Immature natural killer cell (primary cell): ENCODE measurements around the gene POLD3. TPM values are rescaled to one million over a fixed set of nuclear protein-coding genes. Genes with fewer than 3 reads are reported as not detected.

Experiments
- DNase-seq, 3 donors: peaks; one replicate each; pipeline ENCODE4 v3.0.0; 2022; ENCODE audit warnings: mixed read lengths in 1 of 3
- H3K27ac Mint-ChIP-seq, 6 donors: one replicate each; pipeline ENCODE4 v1.8.0; 2020; ENCODE audit warnings: mixed read lengths in 6 of 6, mild to moderate bottlenecking in 5 of 6, inconsistent platforms in 4 of 6, moderate library complexity in 3 of 6
- H3K27me3 Mint-ChIP-seq, 3 donors: one replicate each; pipeline ENCODE4 v1.8.0; 2020 to 2021; ENCODE audit warnings: low read depth in 3 of 3, mild to moderate bottlenecking in 3 of 3, mixed read lengths in 3 of 3, moderate library complexity in 3 of 3, inconsistent platforms in 1 of 3
- H3K36me3 Mint-ChIP-seq, 3 donors: one replicate each; pipeline ENCODE4 v1.8.0; 2020; ENCODE audit warnings: mixed read lengths in 3 of 3, inconsistent platforms in 2 of 3, mild to moderate bottlenecking in 2 of 3
- H3K4me1 Mint-ChIP-seq, 2 donors: one replicate each; pipeline ENCODE4 v1.8.0; 2020; ENCODE audit warnings: inconsistent platforms in 2 of 2, mild to moderate bottlenecking in 2 of 2, mixed read lengths in 2 of 2, moderate library complexity in 1 of 2
- H3K4me3 Mint-ChIP-seq, 5 donors: one replicate each; pipeline ENCODE4 v1.8.0; 2020; ENCODE audit warnings: mild to moderate bottlenecking in 5 of 5, mixed read lengths in 5 of 5, inconsistent platforms in 3 of 5, moderate library complexity in 3 of 5
- H3K9me3 Mint-ChIP-seq, 6 donors: one replicate each; pipeline ENCODE4 v1.8.0; 2020; ENCODE audit warnings: mild to moderate bottlenecking in 6 of 6, mixed read lengths in 6 of 6, inconsistent platforms in 4 of 6, moderate library complexity in 3 of 6
- polyA plus RNA-seq, 3 donors: library from polyadenylated mRNA; unstranded; fragments of 300-500 nt; fragmentation: Illumina TruSeq; gene quantifications; one replicate each; pipeline ENCODE4 v1.2.3, GENCODE V29; 2021

POLD3 gene
- polyA plus RNA-seq, 3 donors from 2014 or later = 10.5 to 20.7 (median 12.8) TPM

- no peak overlapping the region for H3K4me3 Mint-ChIP-seq
- H3K36me3 Mint-ChIP-seq = peaks cover 0 to 4% (median 0%) of the 10 kb centered on the region in 3 donors
- DNase-seq = no peak
- no peak overlapping the region for H3K27ac Mint-ChIP-seq
- H3K4me1 Mint-ChIP-seq = peaks cover 0 to 3% of the 10 kb centered on the region in 2 donors
- peaks cover 1 to 8% (median 3%) of the 10 kb centered on the region in 3 donors for H3K27me3 Mint-ChIP-seq
- no peaks in the 10 kb centered on the region for H3K9me3 Mint-ChIP-seq
Measured at GRCh38 chr11:74686792-74687191, 94.4 kb downstream of the POLD3 start.

- Mint-ChIP-seq H3K4me3 (no peak overlapping the region), H3K36me3 (peaks cover 0 to 4% (median 0%) of the 10 kb centered on the region in 3 donors), H3K27me3 (peaks cover 1 to 5% (median 3%) of the 10 kb centered on the region in 3 donors), H3K9me3 (no peaks in the 10 kb centered on the region), H3K27ac (no peak overlapping the region), H3K4me1 (peaks cover 0 to 3% of the 10 kb centered on the region in 2 donors)
- no peak for DNase-seq
Measured at GRCh38 chr11:74687237-74688023, 95.0 kb downstream of the POLD3 start.

GRCh38 chr11:74689666-74690065 is 97.3 kb downstream of the POLD3 start:
- DNase-seq = no peak
- H3K4me1 Mint-ChIP-seq = no peaks in the 10 kb centered on the region
- H3K27me3 Mint-ChIP-seq = peaks cover 0 to 6% (median 2%) of the 10 kb centered on the region in 3 donors
- peaks cover 0 to 4% (median 0%) of the 10 kb centered on the region in 3 donors for H3K36me3 Mint-ChIP-seq
- no peak overlapping the region for H3K4me3 Mint-ChIP-seq
- no peaks in the 10 kb centered on the region for H3K9me3 Mint-ChIP-seq
- H3K27ac Mint-ChIP-seq = no peak overlapping the region

- Mint-ChIP-seq H3K27ac (no peak overlapping the region), H3K9me3 (no peaks in the 10 kb centered on the region), H3K4me3 (no peak overlapping the region), H3K27me3 (peaks cover 0 to 6% (median 2%) of the 10 kb centered on the region in 3 donors), H3K4me1 (no peaks in the 10 kb centered on the region), H3K36me3 (peaks cover 0 to under 1% (median 0%) of the 10 kb centered on the region in 3 donors)
- DNase-seq = no peak
Measured at GRCh38 chr11:74691755-74692154, 99.4 kb downstream of the POLD3 start.

Other genes with a start within 250 kb of the POLD3 start
- 1 to 10 TPM; 2.7 to 4.7 (median 3.0) TPM for gene PGM2L1, start 194.1 kb upstream of the POLD3 start, polyA plus RNA-seq
- under 1 TPM in 1 of 3 donors, not detected in 2; 0.54 TPM for gene KCNE3, start 125.0 kb upstream of the POLD3 start, polyA plus RNA-seq
- gene LIPT2, start 98.9 kb upstream of the POLD3 start, polyA plus RNA-seq = 10 to 100 TPM in 1 of 3 donors, 1 to 10 TPM in 2; 6.4 to 13.4 (median 9.7) TPM
- not detected for gene CHRDL2, start 138.8 kb downstream of the POLD3 start, polyA plus RNA-seq
- gene RNF169, start 156.3 kb downstream of the POLD3 start, polyA plus RNA-seq = 1 to 10 TPM in 2 of 3 donors, under 1 TPM in 1; 0.21 to 2.2 (median 1.6) TPM